Stimulated activated naive CD8-positive, alpha-beta T cell treated with anti-CD3 and anti-CD28 coated beads, Interleukin-15, Interleukin-2, amounts not matched to agents 100 ng/mL and 50 ng/mL, for 24 hours (primary cell): ENCODE measurements around the gene RMND5A.
"Not testable (repeated sequence)": the region's sequence is repeated elsewhere in the genome, so short reads cannot be mapped to it uniquely, and the experiment has no call there.

Source experiments
- H3K27ac Mint-ChIP-seq: one replicate; pipeline ENCODE4 v1.8.0; 2021; ENCODE audit warnings: mild to moderate bottlenecking, mixed read lengths
- H3K27me3 Mint-ChIP-seq: one replicate; pipeline ENCODE4 v1.8.0; 2021; ENCODE audit warnings: mixed read lengths
- H3K36me3 Mint-ChIP-seq: one replicate; pipeline ENCODE4 v1.8.0; 2021; ENCODE audit warnings: low read depth, mixed read lengths
- H3K4me1 Mint-ChIP-seq: one replicate; pipeline ENCODE4 v1.8.0; 2021; ENCODE audit warnings: low read depth, mixed read lengths
- H3K4me3 Mint-ChIP-seq: one replicate; pipeline ENCODE4 v1.8.0; 2021; ENCODE audit warnings: mild to moderate bottlenecking, mixed read lengths
- H3K9me3 Mint-ChIP-seq: one replicate; pipeline ENCODE4 v1.8.0; 2021; ENCODE audit warnings: mixed read lengths

RMND5A gene

DNA sequence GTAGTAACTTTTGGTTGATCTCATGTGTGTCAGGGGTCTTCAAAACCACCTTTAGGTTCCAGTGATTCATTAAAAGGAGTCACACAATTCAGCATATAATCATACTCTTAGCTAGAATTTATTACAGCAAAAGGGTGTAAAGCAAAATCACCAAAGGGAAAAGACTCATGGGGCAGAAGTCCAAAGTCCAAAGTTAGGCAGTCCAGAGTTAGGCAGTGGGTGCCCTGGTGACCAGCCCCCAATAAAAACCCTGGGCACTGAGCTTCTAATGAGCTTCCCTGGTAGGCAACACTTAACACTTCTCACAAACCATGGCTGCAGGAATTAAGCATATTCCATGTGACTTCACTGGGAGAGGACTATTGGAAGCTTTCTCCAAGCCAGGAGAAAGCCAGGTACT, 19.4 kb downstream of the RMND5A start:
- not testable (repeated sequence) for H3K4me1 Mint-ChIP-seq, H3K9me3 Mint-ChIP-seq, H3K4me3 Mint-ChIP-seq, H3K27ac Mint-ChIP-seq, H3K27me3 Mint-ChIP-seq
- peaks cover 17% of the 10 kb centered on the region for H3K36me3 Mint-ChIP-seq

DNA sequence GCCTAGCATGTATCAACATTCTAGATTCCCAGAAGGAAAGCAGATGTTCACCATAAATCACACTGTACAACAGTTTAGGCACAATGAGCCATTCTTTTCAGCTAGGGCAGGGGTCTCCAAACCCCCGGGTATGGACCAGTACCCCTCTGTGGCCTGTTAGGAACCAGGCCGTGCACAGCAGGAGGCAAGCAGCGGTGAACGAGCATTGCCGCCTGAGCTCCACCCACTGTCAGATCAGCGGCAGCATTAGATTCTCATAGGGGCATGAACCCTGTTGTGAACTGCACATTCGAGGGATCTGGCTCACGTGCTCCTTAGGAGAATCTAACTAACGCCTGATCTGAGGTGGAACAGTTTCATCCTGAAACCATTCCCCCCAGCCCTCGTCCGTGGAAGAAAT, 19.8 kb downstream of the RMND5A start:
- not testable (repeated sequence) for H3K9me3 Mint-ChIP-seq, H3K27ac Mint-ChIP-seq, H3K4me3 Mint-ChIP-seq, H3K27me3 Mint-ChIP-seq, H3K4me1 Mint-ChIP-seq
- peaks cover 17% of the 10 kb centered on the region for H3K36me3 Mint-ChIP-seq

- not testable (repeated sequence) for H3K4me3 Mint-ChIP-seq, H3K27me3 Mint-ChIP-seq, H3K9me3 Mint-ChIP-seq
- Mint-ChIP-seq H3K4me1 (peaks cover 22% of the 10 kb centered on the region), H3K27ac (peak overlapping the region; percentile 56), H3K36me3 (peaks cover 31% of the 10 kb centered on the region)
Measured at GRCh38 chr2:86741889-86742498, 21.9 kb downstream of the RMND5A start.

GRCh38 chr2:86744152-86744551, 24.1 kb downstream of the RMND5A start:
- peaks cover 39% of the 10 kb centered on the region for H3K36me3 Mint-ChIP-seq

DNA sequence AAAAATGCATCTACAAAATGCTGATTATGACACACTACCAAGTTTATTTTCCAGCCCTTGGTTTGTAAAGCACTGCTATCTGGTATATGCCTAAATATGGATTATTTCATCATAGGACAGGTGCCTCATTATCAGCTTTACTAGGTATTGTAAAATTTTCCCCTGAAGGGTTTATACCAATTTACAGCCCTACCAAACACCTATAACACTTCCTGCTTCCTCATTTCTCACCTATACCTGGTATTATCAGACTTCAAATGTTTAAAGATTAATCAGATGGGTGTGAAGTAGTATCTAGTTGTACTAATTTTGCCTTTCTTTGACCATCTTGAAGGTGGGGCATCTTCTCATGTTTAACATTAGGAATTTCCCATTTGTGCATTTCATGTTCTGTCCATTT, 26.8 kb downstream of the RMND5A start:
- Mint-ChIP-seq H3K4me1 (peaks cover 41% of the 10 kb centered on the region), H3K27ac (no peak overlapping the region)

More at GRCh38 chr2:86744152-86744551, 24.1 kb downstream of the RMND5A start:
- Mint-ChIP-seq H3K9me3 (no peaks in the 10 kb centered on the region), H3K4me3 (no peak overlapping the region), H3K27ac (no peak overlapping the region), H3K27me3 (no peaks in the 10 kb centered on the region), H3K4me1 (peaks cover 36% of the 10 kb centered on the region)

GRCh38 chr2:86747711-86748639, 27.9 kb downstream of the RMND5A start:
- Mint-ChIP-seq H3K27ac (peak overlapping the region; percentile 43), H3K27me3 (no peaks in the 10 kb centered on the region), H3K4me3 (no peak overlapping the region), H3K36me3 (peaks cover 65% of the 10 kb centered on the region), H3K4me1 (peaks cover 36% of the 10 kb centered on the region), H3K9me3 (peaks cover 5% of the 10 kb centered on the region)

More for the DNA sequence above, 26.8 kb downstream of the RMND5A start:
- Mint-ChIP-seq H3K36me3 (peaks cover 62% of the 10 kb centered on the region), H3K27me3 (no peaks in the 10 kb centered on the region), H3K9me3 (peaks cover 5% of the 10 kb centered on the region), H3K4me3 (no peak overlapping the region)

GRCh38 chr2:86750240-86750839, 30.2 kb downstream of the RMND5A start:
- Mint-ChIP-seq H3K27ac (no peak overlapping the region), H3K9me3 (peaks cover 5% of the 10 kb centered on the region), H3K36me3 (peaks cover 71% of the 10 kb centered on the region), H3K4me3 (no peak overlapping the region), H3K4me1 (peaks cover 35% of the 10 kb centered on the region), H3K27me3 (no peaks in the 10 kb centered on the region)

DNA sequence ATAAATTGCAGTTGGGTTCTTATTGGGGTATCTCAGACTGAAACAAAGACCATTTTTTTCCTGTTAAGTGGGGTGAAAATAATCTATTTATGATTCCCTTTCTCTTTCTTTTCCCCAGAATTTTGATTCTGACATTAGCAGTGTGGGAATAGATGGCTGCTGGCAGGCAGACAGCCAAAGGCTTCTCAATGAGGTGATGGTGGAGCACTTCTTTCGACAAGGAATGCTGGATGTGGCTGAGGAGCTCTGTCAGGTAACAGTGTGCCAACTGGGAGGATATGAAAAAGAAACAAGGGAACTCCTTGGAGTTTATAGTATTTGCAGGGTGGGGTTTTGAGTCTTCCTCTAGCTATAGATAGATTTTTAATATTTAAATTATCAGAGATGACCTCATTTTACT, 31.7 kb downstream of the RMND5A start:
- H3K27me3 Mint-ChIP-seq: no peaks in the 10 kb centered on the region
- peaks cover 74% of the 10 kb centered on the region for H3K36me3 Mint-ChIP-seq
- H3K4me1 Mint-ChIP-seq: peaks cover 24% of the 10 kb centered on the region
- peaks cover 5% of the 10 kb centered on the region for H3K9me3 Mint-ChIP-seq
- no peak overlapping the region for H3K4me3 Mint-ChIP-seq
- no peak overlapping the region for H3K27ac Mint-ChIP-seq

- H3K4me1 Mint-ChIP-seq: peaks cover 18% of the 10 kb centered on the region
- peaks cover 5% of the 10 kb centered on the region for H3K9me3 Mint-ChIP-seq
- no peak overlapping the region for H3K4me3 Mint-ChIP-seq
- H3K27me3 Mint-ChIP-seq: no peaks in the 10 kb centered on the region
- H3K27ac Mint-ChIP-seq: no peak overlapping the region
- H3K36me3 Mint-ChIP-seq: peaks cover 81% of the 10 kb centered on the region
Measured at GRCh38 chr2:86752934-86753333, 32.8 kb downstream of the RMND5A start.

- Mint-ChIP-seq H3K9me3 (peaks cover 5% of the 10 kb centered on the region), H3K27me3 (no peaks in the 10 kb centered on the region), H3K36me3 (peaks cover 87% of the 10 kb centered on the region)
Measured at GRCh38 chr2:86753606-86754005, 33.5 kb downstream of the RMND5A start.

DNA sequence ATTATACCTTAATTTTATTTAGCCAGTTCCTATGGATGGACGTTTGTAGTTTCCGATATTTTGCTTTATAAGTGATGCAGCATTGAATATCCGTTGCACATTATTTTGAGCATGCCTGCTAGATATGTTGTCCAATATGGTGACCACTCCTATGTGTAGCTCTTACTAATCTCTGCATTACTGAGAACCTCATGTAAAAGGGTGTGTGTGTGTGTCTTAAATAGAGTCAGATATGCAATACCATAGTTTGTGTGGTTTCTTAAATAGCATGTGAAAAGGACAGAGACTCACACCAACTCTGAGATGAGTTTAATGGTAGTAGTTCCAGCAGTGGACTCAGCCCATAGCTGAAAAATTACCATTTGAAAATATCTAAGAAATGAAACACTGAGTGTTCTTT, 38.3 kb downstream of the RMND5A start:
- Mint-ChIP-seq H3K27ac (no peak overlapping the region), H3K4me1 (peaks cover 36% of the 10 kb centered on the region), H3K36me3 (peaks cover 59% of the 10 kb centered on the region), H3K4me3 (no peak overlapping the region), H3K27me3 (no peaks in the 10 kb centered on the region), H3K9me3 (no peaks in the 10 kb centered on the region)

More at GRCh38 chr2:86753606-86754005, 33.5 kb downstream of the RMND5A start:
- Mint-ChIP-seq H3K27ac (no peak overlapping the region), H3K4me3 (no peak overlapping the region), H3K4me1 (peaks cover 18% of the 10 kb centered on the region)

DNA sequence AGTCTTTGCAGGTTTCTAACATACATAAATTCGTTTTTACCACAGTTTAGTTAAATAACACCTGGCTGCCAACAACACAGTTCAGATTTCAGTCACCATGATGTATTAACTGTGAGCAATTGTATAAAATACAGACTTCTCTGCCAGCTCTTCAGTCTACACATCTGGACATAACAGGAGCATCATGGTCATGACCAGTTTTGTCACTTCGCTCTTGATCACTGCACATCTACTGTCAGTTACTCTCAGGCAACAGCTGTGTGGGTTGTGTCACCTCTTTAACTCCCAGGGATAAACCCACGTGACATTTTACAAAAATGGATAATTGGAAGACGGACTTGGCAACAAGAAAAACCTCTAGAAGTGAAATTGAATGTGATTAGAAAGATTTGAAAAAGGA, 40.3 kb downstream of the RMND5A start:
- Mint-ChIP-seq H3K36me3 (peaks cover 46% of the 10 kb centered on the region), H3K27ac (peak overlapping the region; percentile 50), H3K4me1 (peaks cover 43% of the 10 kb centered on the region), H3K9me3 (no peaks in the 10 kb centered on the region), H3K27me3 (no peaks in the 10 kb centered on the region), H3K4me3 (no peak overlapping the region)

DNA sequence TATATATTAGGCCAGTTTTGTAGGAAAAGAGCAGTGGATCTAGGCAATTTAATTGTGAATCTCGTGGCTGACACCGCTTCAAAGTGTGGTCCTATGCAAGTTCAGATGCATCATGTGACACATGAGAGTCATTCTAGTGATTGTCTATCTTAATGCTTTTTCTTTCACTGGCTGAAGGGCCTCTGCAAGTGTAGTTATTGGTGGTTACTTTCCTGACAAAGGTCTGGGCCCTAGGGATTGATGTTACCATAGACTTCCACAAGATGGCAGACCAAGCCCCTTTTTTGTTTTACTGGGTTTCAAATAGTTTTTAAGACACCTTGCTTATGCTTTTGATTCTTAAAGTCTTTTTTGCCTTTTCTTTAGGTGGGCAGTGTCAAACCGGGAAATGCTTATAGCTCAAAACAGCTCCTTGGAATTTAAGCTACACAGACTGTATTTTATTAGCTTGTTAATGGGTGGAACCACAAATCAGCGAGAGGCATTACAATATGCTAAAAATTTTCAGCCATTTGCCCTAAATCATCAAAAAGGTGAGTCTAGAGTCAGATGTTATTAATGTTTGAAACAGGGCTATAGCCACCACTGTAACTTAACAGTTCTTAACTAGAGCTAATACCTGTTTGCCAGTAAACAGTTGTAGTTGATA, 44.7 kb downstream of the RMND5A start:
- H3K27ac Mint-ChIP-seq: peak overlapping the region; percentile 61
- H3K27me3 Mint-ChIP-seq: no peaks in the 10 kb centered on the region
- H3K36me3 Mint-ChIP-seq: peaks cover 46% of the 10 kb centered on the region
- H3K4me3 Mint-ChIP-seq: no peak overlapping the region
- no peaks in the 10 kb centered on the region for H3K9me3 Mint-ChIP-seq
- peaks cover 30% of the 10 kb centered on the region for H3K4me1 Mint-ChIP-seq

DNA sequence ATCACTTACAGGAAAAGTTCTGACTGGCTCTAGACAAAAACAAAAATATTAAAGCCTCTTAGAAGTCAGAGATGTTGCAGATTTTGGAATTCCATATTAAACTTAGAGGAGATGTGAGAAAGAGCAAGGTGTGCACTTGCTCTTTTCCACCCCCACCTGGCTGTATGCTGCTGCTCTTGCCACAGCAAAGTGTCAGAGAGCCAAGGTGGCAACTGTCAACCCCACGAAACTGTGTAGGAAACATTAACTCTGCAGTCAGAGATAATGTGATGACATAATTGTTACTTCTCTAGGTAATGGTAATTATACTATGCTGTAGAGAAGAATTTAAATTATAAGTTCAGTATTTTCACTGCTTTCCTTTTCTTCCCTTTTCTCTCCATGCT, 45.2 kb downstream of the RMND5A start:
- H3K4me3 Mint-ChIP-seq: no peak overlapping the region
- H3K36me3 Mint-ChIP-seq: peaks cover 48% of the 10 kb centered on the region
- H3K9me3 Mint-ChIP-seq: no peaks in the 10 kb centered on the region
- H3K27me3 Mint-ChIP-seq: no peaks in the 10 kb centered on the region
- H3K4me1 Mint-ChIP-seq: peaks cover 28% of the 10 kb centered on the region
- no peak overlapping the region for H3K27ac Mint-ChIP-seq
